Transverse colon (tissue), 4 donors: ENCODE data around the gene MAP3K14.

ENCODE experiments used
- CTCF ChIP-seq, 5 experiments: fragments of 200-600 bp in 3 of 5; fragments of 450-650 bp in 2 of 5; sonication (generic) in 3 of 5; IDR thresholded peaks; 1 replicate in 2 of 5; 2 replicates in 3 of 5; pipeline ENCODE4 v1.5.1; 2016 to 2017; ENCODE audit warnings: antibody characterized with exemption in 5 of 5, inconsistent platforms in 3 of 5, mild to moderate bottlenecking in 2 of 5, moderate library complexity in 1 of 5
- EP300 ChIP-seq: sonication (generic); formaldehyde crosslinking; IDR thresholded peaks from one replicate; pipeline ENCODE4 v1.6.1; 2017; ENCODE audit warnings: antibody characterized with exemption, low read depth
- POLR2A ChIP-seq: fragments of 450-650 bp; IDR thresholded peaks from one replicate; pipeline ENCODE4 v1.6.1; 2016; ENCODE audit warnings: antibody characterized with exemption, mild to moderate bottlenecking, moderate library complexity
- POLR2AphosphoS5 ChIP-seq, 3 donors: sonication (generic); formaldehyde crosslinking; IDR thresholded peaks; one replicate each; pipeline ENCODE4 v1.6.1; 2016; ENCODE audit warnings: antibody characterized with exemption in 3 of 3

GRCh38 chr17:45246338-45246737, 70.5 kb downstream of the MAP3K14 start:
- TF ChIP-seq CTCF (IDR thresholded peaks at IDR 0.05) = no peak
- TF ChIP-seq POLR2A = no peak
- no peak for TF ChIP-seq POLR2AphosphoS5 (IDR thresholded peaks at IDR 0.05)
- no peak for TF ChIP-seq EP300
